NK-92 (cell line): ENCODE results near the gene ZNF337.
"Not testable (repeated sequence)": the region's sequence is repeated elsewhere in the genome, so short reads cannot be mapped to it uniquely, and the experiment has no call there.

Source experiments
- DNase-seq: peaks from one replicate; lab custom pipeline; 2025; ENCODE audit not compliant: unreplicated experiment; lab: John Stamatoyannopoulos, UW

ZNF337 gene

GRCh38 chr20:25695532-25696370, 902 bp downstream of the ZNF337 start:
- DNase-seq = no peak

GRCh38 chr20:25692499-25692898, 4.2 kb downstream of the ZNF337 start:
- DNase-seq = no peak

GRCh38 chr20:25690427-25690826, 6.2 kb downstream of the ZNF337 start:
- DNase-seq = no peak

- DNase-seq = no peak
These were observed 10.3 kb downstream of the ZNF337 start for GRCh38 chr20:25686081-25687067.

- no peak for DNase-seq
These were observed 11.2 kb downstream of the ZNF337 start for GRCh38 chr20:25685276-25686080.

GRCh38 chr20:25683826-25684225, 12.8 kb downstream of the ZNF337 start:
- not testable (repeated sequence) for DNase-seq

GRCh38 chr20:25683050-25683449, 13.6 kb downstream of the ZNF337 start:
- DNase-seq = no peak

GRCh38 chr20:25676164-25676809, 20.4 kb downstream of the ZNF337 start:
- DNase-seq = no peak

GRCh38 chr20:25675161-25675560, 21.5 kb downstream of the ZNF337 start:
- no peak for DNase-seq

GRCh38 chr20:25672659-25673235, 23.9 kb downstream of the ZNF337 start:
- DNase-seq = no peak

GRCh38 chr20:25669826-25670422, 26.7 kb downstream of the ZNF337 start:
- DNase-seq = no peak

GRCh38 chr20:25668446-25668845, 28.2 kb downstream of the ZNF337 start:
- DNase-seq = no peak

GRCh38 chr20:25659999-25660398, 36.7 kb downstream of the ZNF337 start:
- no peak for DNase-seq

GRCh38 chr20:25654487-25654886, 42.2 kb downstream of the ZNF337 start:
- no peak for DNase-seq

GRCh38 chr20:25652866-25653265, 43.8 kb downstream of the ZNF337 start:
- DNase-seq = not testable (repeated sequence)

- no peak for DNase-seq
These were observed 51.8 kb downstream of the ZNF337 start for GRCh38 chr20:25644814-25645213.

- no peak for DNase-seq
These were observed 52.9 kb downstream of the ZNF337 start for GRCh38 chr20:25643716-25644115.

- no peak for DNase-seq
These were observed 59.4 kb downstream of the ZNF337 start for GRCh38 chr20:25637247-25637646.

GRCh38 chr20:25632940-25633790, 63.5 kb downstream of the ZNF337 start:
- DNase-seq = no peak
